Neuronal stem cell (in vitro differentiated cells): ENCODE measurements around the gene OPRL1.

ENCODE experiments used
- DNase-seq: peaks from one replicate; pipeline ENCODE4 v3.0.0-alpha.2; 2013; ENCODE audit warnings: low spot score
- H2AFZ ChIP-seq: one replicate; pipeline ENCODE4 v1.6.1; 2013; ENCODE audit warnings: mild to moderate bottlenecking, low read length, inconsistent platforms
- H2AK5ac ChIP-seq: 2 replicates; pipeline ENCODE4 v1.6.1; 2013; ENCODE audit warnings: low read depth, mild to moderate bottlenecking, inconsistent platforms, low read length, moderate library complexity, mixed read lengths
- H2BK120ac ChIP-seq: 2 replicates; pipeline ENCODE4 v1.6.1; 2013; ENCODE audit warnings: low read depth, mild to moderate bottlenecking, inconsistent platforms, low read length, moderate library complexity, mixed read lengths
- H2BK12ac ChIP-seq: one replicate; pipeline ENCODE4 v1.6.1; 2013; ENCODE audit warnings: low read length, inconsistent platforms
- H2BK15ac ChIP-seq: 2 replicates; pipeline ENCODE4 v1.6.1; 2013; ENCODE audit warnings: mild to moderate bottlenecking, low read length, inconsistent platforms, mixed read lengths
- H2BK5ac ChIP-seq: one replicate; pipeline ENCODE4 v1.6.1; 2013; ENCODE audit warnings: inconsistent platforms, mild to moderate bottlenecking, low read length, moderate library complexity
- H3K14ac ChIP-seq: one replicate; pipeline ENCODE4 v1.6.1; 2013; ENCODE audit warnings: low read length, inconsistent platforms
- H3K18ac ChIP-seq: 2 replicates; pipeline ENCODE4 v1.6.1; 2013; ENCODE audit warnings: low read length, inconsistent platforms
- H3K23ac ChIP-seq: 2 replicates; pipeline ENCODE4 v1.6.1; 2013; ENCODE audit warnings: low read depth, mild to moderate bottlenecking, mixed read lengths, low read length, inconsistent platforms; ENCODE audit not compliant: poor library complexity
- H3K27ac ChIP-seq: replicated peaks from 3 replicates; pipeline ENCODE4 v1.5.1; 2013; ENCODE audit warnings: low read length, inconsistent platforms
- H3K27me3 ChIP-seq, 3 experiments: 2 replicates each; pipeline ENCODE4 v1.6.1; 2013; ENCODE audit warnings: low read length in 3 of 3, mild to moderate bottlenecking in 2 of 3, inconsistent platforms in 1 of 3, low read depth in 1 of 3, mixed read lengths in 1 of 3, moderate library complexity in 1 of 3; ENCODE audit not compliant: control insufficient read depth in 3 of 3, insufficient read depth in 3 of 3
- H3K36me3 ChIP-seq, 2 donors: replicated peaks in 1 of 2; 2 replicates each; pipeline ENCODE4 v1.6.1; 2013; ENCODE audit warnings: low read length in 2 of 2; ENCODE audit not compliant: control insufficient read depth in 2 of 2, insufficient read depth in 2 of 2
- H3K4ac ChIP-seq: 2 replicates; pipeline ENCODE4 v1.6.1; 2013; ENCODE audit warnings: inconsistent platforms, mild to moderate bottlenecking, low read length, moderate library complexity
- H3K4me1 ChIP-seq, 2 donors: 1 replicate in 1 of 2; 2 replicates in 1 of 2; pipeline ENCODE4 v1.6.1; 2013; ENCODE audit warnings: low read length in 2 of 2, low read depth in 1 of 2; ENCODE audit not compliant: control insufficient read depth in 2 of 2, insufficient read depth in 1 of 2
- H3K4me2 ChIP-seq: one replicate; pipeline ENCODE4 v1.6.1; 2013; ENCODE audit warnings: mild to moderate bottlenecking, low read length, inconsistent platforms; ENCODE audit not compliant: insufficient read depth, poor library complexity, severe bottlenecking
- H3K4me3 ChIP-seq, 2 donors: 2 replicates each; pipeline ENCODE4 v1.5.1; 2013; ENCODE audit warnings: low read length in 2 of 2, mild to moderate bottlenecking in 2 of 2, inconsistent platforms in 1 of 2, moderate library complexity in 1 of 2
- H3K79me1 ChIP-seq: one replicate; pipeline ENCODE4 v1.6.1; 2013; ENCODE audit warnings: low read depth, mild to moderate bottlenecking, inconsistent platforms, low read length, moderate library complexity
- H3K9ac ChIP-seq: one replicate; pipeline ENCODE4 v1.6.1; 2013; ENCODE audit warnings: mild to moderate bottlenecking, low read depth, low read length, inconsistent platforms; ENCODE audit not compliant: poor library complexity
- H3K9me3 ChIP-seq, 2 donors: replicated peaks in 1 of 2; 2 replicates each; pipeline versions ENCODE3 to v1.6.1; 2013; ENCODE audit warnings: low read length in 2 of 2, mild to moderate bottlenecking in 2 of 2, inconsistent platforms in 1 of 2, low read depth in 1 of 2, mixed read lengths in 1 of 2, moderate library complexity in 1 of 2; ENCODE audit not compliant: control insufficient read depth in 2 of 2, insufficient read depth in 1 of 2
- H4K8ac ChIP-seq: one replicate; pipeline ENCODE4 v1.6.1; 2013; ENCODE audit warnings: low read depth, mild to moderate bottlenecking, inconsistent platforms, low read length, moderate library complexity
- H4K91ac ChIP-seq: one replicate; pipeline ENCODE4 v1.6.1; 2013; ENCODE audit warnings: low read length, low read depth, mild to moderate bottlenecking, inconsistent platforms; ENCODE audit not compliant: poor library complexity
- WGBS, 2 donors: extraction: QIAGEN DNeasy Blood & Tissue Kit; methylation state at CpG; one replicate each; pipeline ENCODE4 v1.1.7; 2013; ENCODE audit warnings: missing lambda C conversion rate in 2 of 2, mixed read lengths in 1 of 2; ENCODE audit not compliant: insufficient read length in 2 of 2, insufficient replicate concordance in 1 of 2; ENCODE audit errors: extremely low coverage in 2 of 2; 5-methylcytosine and 5-hydroxymethylcytosine counted together

The OPRL1 gene

DNA sequence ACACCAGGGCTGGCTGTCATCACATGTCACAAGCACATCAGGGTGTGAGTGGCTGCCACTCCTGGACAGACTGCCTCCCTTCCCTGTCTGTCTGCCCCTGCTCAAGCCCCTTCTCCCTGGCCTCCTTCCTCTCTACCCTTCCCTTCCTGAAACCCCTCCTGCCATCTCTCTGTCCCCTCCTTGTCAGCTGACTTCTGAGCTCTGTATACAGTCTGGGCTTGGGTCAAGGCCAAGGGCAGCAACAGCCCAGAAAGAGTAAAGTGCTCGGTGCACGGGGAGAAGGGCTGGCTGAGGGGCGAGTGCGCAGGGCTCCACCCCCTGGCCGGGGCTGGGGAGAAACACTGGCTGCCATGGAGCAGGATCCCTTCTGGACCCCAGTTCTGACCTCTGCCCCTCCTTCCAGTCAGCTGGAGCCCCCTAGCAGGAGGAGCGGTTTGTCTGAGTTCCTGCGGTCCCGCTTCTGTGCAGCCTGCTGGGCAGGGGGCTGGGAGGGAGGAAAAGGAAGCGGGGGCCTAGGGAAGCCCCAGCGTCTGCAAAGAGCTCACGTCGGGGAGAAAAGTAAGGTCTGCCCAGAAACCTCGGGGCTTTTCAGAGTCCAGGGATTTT lies 2.3 kb downstream of the OPRL1 start:
- Histone ChIP-seq H2BK15ac (peak overlapping the region; percentile 30), H3K9me3 (peaks cover 3 to 13% of the 10 kb centered on the region in 2 donors), H3K4me1 (peaks cover 36 to 57% of the 10 kb centered on the region in 2 donors), H2AFZ (no peak overlapping the region), H3K27ac (no peak overlapping the region), H3K79me1 (peaks cover 9% of the 10 kb centered on the region), H3K23ac (peak overlapping the region; percentile 44), H2AK5ac (peak overlapping the region; percentile 86), H4K91ac (no peak overlapping the region), H3K36me3 (no peaks in the 10 kb centered on the region), H2BK5ac (no peak overlapping the region), H3K18ac (peak overlapping the region; percentile 57), H2BK120ac (no peak overlapping the region), H3K14ac (no peak overlapping the region), H3K9ac (no peak overlapping the region), H2BK12ac (peak overlapping the region; percentile 30), H3K4me2 (no peak overlapping the region), H3K4me3 (no peak overlapping the region), H4K8ac (no peak overlapping the region), H3K27me3 (peaks cover 2 to 50% (median 39%) of the 10 kb centered on the region in 3 experiments), H3K4ac (no peak overlapping the region)
- DNase-seq, result no peak
- no CpG with 5 or more reads among the region's 13 CpGs for WGBS, 2 donors

DNA sequence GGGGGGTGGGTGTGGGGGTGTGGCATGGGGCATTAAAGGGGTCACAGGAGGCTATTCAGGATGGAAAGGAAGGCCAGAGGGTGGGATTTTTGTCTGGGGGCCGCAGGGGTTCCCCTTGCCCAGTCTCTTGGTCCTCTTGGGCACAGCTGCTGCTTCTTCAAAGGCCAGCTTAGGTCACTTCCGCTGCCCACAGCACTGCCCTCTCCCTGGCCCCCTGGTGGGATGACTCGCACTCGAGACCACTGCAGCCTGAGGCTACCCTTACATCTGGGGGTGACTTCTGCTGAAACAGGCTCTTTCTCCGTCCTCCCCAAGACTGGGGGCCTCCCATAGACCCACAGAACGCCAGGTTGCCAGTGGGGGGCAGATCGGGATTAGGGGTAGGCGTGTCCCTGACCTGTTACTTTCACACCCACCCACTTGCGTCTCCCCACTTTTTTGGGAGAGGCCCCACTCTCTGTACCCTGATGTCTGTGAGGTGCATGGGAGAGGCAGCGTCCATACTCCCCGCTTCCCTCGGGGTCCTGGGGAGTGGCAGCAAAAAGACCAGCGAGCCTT lies 3.0 kb downstream of the OPRL1 start:
- Histone ChIP-seq H3K14ac (no peak overlapping the region), H2BK5ac (no peak overlapping the region), H3K4me2 (peak overlapping the region; percentile 73), H3K27ac (no peak overlapping the region), H2AFZ (peak overlapping the region; percentile 85), H3K4me1 (peaks cover 36 to 54% of the 10 kb centered on the region in 2 donors), H3K18ac (peak overlapping the region; percentile 76), H3K9me3 (peaks cover 7 to 18% of the 10 kb centered on the region in 2 donors), H3K4ac (no peak overlapping the region), H4K8ac (no peak overlapping the region), H4K91ac (no peak overlapping the region), H3K23ac (no peak overlapping the region), H2BK15ac (peak overlapping the region; percentile 19), H3K4me3 (peak overlapping the region in 1 of 2 donors; percentile 65), H3K27me3 (peaks cover 2 to 52% (median 39%) of the 10 kb centered on the region in 3 experiments), H2AK5ac (peak overlapping the region; percentile 20), H3K9ac (peak overlapping the region; percentile 46), H2BK12ac (no peak overlapping the region), H2BK120ac (no peak overlapping the region), H3K79me1 (peaks cover 4% of the 10 kb centered on the region), H3K36me3 (no peaks in the 10 kb centered on the region)
- no CpG with 5 or more reads among the region's 13 CpGs for WGBS, 2 donors
- DNase-seq, result no peak

DNA sequence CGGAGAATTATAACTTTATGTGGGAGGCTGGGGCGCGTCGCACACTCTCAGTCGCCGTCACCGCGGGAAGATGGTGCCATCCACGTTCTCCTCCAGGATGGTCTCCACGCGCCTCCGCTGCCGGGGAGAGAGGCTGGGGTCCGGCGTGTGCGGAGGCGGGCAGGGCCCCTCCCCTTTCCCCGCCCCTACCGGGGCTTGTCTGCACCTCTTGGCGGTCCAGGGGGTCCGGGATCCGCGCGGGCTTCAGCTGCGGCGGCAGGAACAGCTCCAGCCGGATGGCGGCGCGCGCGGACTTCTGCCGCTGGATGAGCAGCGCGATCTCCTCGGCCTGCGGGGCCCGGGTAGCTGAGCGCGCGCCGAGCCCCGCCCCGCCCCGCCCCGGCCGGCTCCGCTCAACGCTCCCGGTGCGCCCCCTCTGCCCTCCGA lies 3.5 kb downstream of the OPRL1 start:
- peak overlapping the region; percentile 46 for H3K9ac ChIP-seq
- H3K27me3 ChIP-seq, result peaks cover 2 to 57% (median 42%) of the 10 kb centered on the region in 3 experiments
- H3K14ac ChIP-seq, result no peak overlapping the region
- H2BK12ac ChIP-seq, result no peak overlapping the region
- H3K23ac ChIP-seq, result peak overlapping the region; percentile 93
- peak overlapping the region; percentile 20 for H2AK5ac ChIP-seq
- H3K36me3 ChIP-seq, result no peaks in the 10 kb centered on the region
- peak; percentile 76 for DNase-seq
- peak overlapping the region; percentile 91 for H3K4me2 ChIP-seq
- H3K4ac ChIP-seq, result no peak overlapping the region
- H3K9me3 ChIP-seq, result peaks cover 8 to 19% of the 10 kb centered on the region in 2 donors
- peak overlapping the region; percentile 28 to 78 for H3K4me3 ChIP-seq
- no peak overlapping the region for H2BK120ac ChIP-seq
- H3K18ac ChIP-seq, result peak overlapping the region; percentile 98
- no peak overlapping the region for H4K91ac ChIP-seq
- peak overlapping the region; percentile 19 for H2BK15ac ChIP-seq
- no peak overlapping the region for H3K27ac ChIP-seq
- H2BK5ac ChIP-seq, result no peak overlapping the region
- H3K4me1 ChIP-seq, result peaks cover 32 to 50% of the 10 kb centered on the region in 2 donors
- peaks cover 3% of the 10 kb centered on the region for H3K79me1 ChIP-seq
- H4K8ac ChIP-seq, result no peak overlapping the region
- WGBS, 2 donors, result no CpG with 5 or more reads among the region's 52 CpGs
- H2AFZ ChIP-seq, result peak overlapping the region; percentile 85
